Esophagus muscularis mucosa (tissue), 3 donors: ENCODE results near the gene SORCS2.

Source experiments
- POLR2A ChIP-seq: fragments of 450-650 bp; IDR thresholded peaks from one replicate; pipeline ENCODE4 v1.6.1; 2017; ENCODE audit warnings: antibody characterized with exemption, moderate library complexity, mild to moderate bottlenecking, low read depth
- POLR2AphosphoS5 ChIP-seq, 2 donors: sonication (generic); formaldehyde crosslinking; IDR thresholded peaks; one replicate each; pipeline ENCODE4 v1.6.1; 2017; ENCODE audit warnings: antibody characterized with exemption in 2 of 2
- TF ChIP-seq, protein P1 (sequence below), 3 experiments: fragments of 200-600 bp in 2 of 3; fragments of 450-650 bp in 1 of 3; sonication (generic) in 2 of 3; IDR thresholded peaks; one replicate each; pipeline ENCODE4 v1.5.1; 2017 to 2019; ENCODE audit warnings: antibody characterized with exemption in 3 of 3, mild to moderate bottlenecking in 2 of 3, moderate library complexity in 1 of 3

GRCh38 chr4:7499661-7500060, 307.3 kb downstream of the SORCS2 start:
- no peak for TF ChIP-seq POLR2A
- TF ChIP-seq, protein P1, sequence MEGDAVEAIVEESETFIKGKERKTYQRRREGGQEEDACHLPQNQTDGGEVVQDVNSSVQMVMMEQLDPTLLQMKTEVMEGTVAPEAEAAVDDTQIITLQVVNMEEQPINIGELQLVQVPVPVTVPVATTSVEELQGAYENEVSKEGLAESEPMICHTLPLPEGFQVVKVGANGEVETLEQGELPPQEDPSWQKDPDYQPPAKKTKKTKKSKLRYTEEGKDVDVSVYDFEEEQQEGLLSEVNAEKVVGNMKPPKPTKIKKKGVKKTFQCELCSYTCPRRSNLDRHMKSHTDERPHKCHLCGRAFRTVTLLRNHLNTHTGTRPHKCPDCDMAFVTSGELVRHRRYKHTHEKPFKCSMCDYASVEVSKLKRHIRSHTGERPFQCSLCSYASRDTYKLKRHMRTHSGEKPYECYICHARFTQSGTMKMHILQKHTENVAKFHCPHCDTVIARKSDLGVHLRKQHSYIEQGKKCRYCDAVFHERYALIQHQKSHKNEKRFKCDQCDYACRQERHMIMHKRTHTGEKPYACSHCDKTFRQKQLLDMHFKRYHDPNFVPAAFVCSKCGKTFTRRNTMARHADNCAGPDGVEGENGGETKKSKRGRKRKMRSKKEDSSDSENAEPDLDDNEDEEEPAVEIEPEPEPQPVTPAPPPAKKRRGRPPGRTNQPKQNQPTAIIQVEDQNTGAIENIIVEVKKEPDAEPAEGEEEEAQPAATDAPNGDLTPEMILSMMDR (IDR thresholded peaks at IDR 0.05) = no peak
- TF ChIP-seq POLR2AphosphoS5 (IDR thresholded peaks at IDR 0.05) = no peak
